ENCODE data around the gene CHMP2B.

DNA sequence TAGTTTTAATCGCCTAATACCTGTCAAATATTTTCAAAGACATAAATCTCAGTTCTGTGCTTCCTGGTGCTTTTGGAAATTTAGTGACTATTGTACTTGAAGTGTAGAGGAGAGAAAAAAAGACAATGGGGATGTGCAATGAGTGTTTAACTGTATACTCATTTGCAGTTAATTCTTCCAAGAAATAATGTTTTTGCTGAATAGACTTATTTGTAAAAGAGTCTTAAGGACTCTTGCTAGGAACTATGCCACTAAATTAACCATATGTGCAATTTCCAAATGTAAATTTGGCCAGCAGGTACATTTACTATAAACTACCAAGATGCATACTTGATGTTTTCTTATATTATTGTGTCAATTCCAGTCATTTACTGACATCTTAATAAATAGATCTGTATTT lies 2.0 kb downstream of the CHMP2B start:
- TF ChIP-seq, protein P1, sequence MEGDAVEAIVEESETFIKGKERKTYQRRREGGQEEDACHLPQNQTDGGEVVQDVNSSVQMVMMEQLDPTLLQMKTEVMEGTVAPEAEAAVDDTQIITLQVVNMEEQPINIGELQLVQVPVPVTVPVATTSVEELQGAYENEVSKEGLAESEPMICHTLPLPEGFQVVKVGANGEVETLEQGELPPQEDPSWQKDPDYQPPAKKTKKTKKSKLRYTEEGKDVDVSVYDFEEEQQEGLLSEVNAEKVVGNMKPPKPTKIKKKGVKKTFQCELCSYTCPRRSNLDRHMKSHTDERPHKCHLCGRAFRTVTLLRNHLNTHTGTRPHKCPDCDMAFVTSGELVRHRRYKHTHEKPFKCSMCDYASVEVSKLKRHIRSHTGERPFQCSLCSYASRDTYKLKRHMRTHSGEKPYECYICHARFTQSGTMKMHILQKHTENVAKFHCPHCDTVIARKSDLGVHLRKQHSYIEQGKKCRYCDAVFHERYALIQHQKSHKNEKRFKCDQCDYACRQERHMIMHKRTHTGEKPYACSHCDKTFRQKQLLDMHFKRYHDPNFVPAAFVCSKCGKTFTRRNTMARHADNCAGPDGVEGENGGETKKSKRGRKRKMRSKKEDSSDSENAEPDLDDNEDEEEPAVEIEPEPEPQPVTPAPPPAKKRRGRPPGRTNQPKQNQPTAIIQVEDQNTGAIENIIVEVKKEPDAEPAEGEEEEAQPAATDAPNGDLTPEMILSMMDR (IDR thresholded peaks at IDR 0.05): no peak
- TF ChIP-seq EP300 (IDR thresholded peaks at IDR 0.05): no peak

Data from tibial nerve (tissue), 4 donors.